BE2C (cell line): ENCODE results near the gene NEMF.
"Not testable (repeated sequence)": the region's sequence is repeated elsewhere in the genome, so short reads cannot be mapped to it uniquely, and the experiment has no call there.

Experiments used
- DNase-seq: peaks from one replicate; pipeline ENCODE4 v3.0.0-alpha.2; 2020
- H3K27me3 ChIP-seq: fragments of 250-450 bp; sonication (Bioruptor Pico); 2 replicates; pipeline ENCODE4 v1.5.1; 2020; ENCODE audit warnings: mild to moderate bottlenecking
- H3K36me3 ChIP-seq: fragments of 250-450 bp; sonication (Bioruptor Pico); 2 replicates; pipeline ENCODE4 v1.5.1; 2020; ENCODE audit warnings: mild to moderate bottlenecking
- H3K4me1 ChIP-seq: fragments of 250-450 bp; sonication (Bioruptor Pico); 2 replicates; pipeline ENCODE4 v1.5.1; 2020
- H3K4me3 ChIP-seq: 2 replicates; pipeline ENCODE4 v1.5.1; 2011; ENCODE audit warnings: low read depth, low read length
- H3K9me3 ChIP-seq: fragments of 250-450 bp; sonication (Bioruptor Pico); 2 replicates; pipeline ENCODE4 v1.5.1; 2020
- TF ChIP-seq, protein P1 (sequence below): IDR thresholded peaks from 2 replicates; pipeline ENCODE4 v1.5.1; 2012; ENCODE audit warnings: mild to moderate bottlenecking, low read depth, low read length

Gene NEMF

DNA sequence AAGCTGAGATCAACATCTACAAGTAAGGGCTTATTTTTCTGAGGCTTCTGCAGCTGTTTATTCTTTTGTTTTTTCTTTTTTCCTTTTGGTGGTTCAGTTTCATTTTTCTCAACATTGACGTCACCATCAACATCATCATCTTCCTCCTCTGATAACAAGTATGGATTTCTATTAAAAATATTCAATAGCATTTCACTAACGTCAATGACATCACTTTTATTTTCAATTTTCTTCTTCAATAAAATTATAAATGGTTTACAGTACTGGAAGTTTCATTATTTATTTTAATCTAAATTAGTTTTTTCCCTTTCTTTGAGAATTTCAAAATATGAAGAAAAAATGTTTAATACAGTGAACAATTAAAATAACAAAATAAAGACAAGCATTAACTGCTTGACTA is 23.9 kb downstream of the NEMF start:
- TF ChIP-seq, protein P1, sequence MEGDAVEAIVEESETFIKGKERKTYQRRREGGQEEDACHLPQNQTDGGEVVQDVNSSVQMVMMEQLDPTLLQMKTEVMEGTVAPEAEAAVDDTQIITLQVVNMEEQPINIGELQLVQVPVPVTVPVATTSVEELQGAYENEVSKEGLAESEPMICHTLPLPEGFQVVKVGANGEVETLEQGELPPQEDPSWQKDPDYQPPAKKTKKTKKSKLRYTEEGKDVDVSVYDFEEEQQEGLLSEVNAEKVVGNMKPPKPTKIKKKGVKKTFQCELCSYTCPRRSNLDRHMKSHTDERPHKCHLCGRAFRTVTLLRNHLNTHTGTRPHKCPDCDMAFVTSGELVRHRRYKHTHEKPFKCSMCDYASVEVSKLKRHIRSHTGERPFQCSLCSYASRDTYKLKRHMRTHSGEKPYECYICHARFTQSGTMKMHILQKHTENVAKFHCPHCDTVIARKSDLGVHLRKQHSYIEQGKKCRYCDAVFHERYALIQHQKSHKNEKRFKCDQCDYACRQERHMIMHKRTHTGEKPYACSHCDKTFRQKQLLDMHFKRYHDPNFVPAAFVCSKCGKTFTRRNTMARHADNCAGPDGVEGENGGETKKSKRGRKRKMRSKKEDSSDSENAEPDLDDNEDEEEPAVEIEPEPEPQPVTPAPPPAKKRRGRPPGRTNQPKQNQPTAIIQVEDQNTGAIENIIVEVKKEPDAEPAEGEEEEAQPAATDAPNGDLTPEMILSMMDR, result no peak
- H3K36me3 ChIP-seq, result peaks cover 80% of the 10 kb centered on the region
- no peak for DNase-seq
- no peaks in the 10 kb centered on the region for H3K27me3 ChIP-seq
- H3K4me1 ChIP-seq, result no peaks in the 10 kb centered on the region
- no peak overlapping the region for H3K4me3 ChIP-seq
- no peaks in the 10 kb centered on the region for H3K9me3 ChIP-seq

DNA sequence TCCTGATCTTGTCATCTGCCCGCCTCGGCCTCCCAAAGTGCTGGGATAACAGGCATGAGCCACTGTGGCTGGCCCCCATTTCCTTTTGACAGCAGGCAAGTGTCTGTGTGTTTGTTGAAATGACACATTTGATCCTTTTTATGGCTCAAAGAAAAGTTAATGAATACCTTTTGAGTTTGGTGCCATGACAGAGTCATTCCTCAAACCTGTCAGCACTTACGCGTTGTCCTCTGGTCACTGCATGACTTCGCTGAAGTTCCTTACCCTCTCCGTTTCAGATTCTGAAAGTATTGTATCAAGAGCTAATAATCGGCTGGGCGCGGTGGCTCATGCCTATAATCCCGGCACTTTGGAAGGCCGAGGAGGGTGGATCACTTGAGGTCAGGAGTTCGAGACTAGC is 32.4 kb downstream of the NEMF start:
- H3K4me1 ChIP-seq, result no peaks in the 10 kb centered on the region
- TF ChIP-seq, protein P1, result no peak
- no peak for DNase-seq
- peaks cover 67% of the 10 kb centered on the region for H3K36me3 ChIP-seq
- H3K4me3 ChIP-seq, result no peak overlapping the region
- H3K27me3 ChIP-seq, result no peaks in the 10 kb centered on the region
- H3K9me3 ChIP-seq, result no peaks in the 10 kb centered on the region

DNA sequence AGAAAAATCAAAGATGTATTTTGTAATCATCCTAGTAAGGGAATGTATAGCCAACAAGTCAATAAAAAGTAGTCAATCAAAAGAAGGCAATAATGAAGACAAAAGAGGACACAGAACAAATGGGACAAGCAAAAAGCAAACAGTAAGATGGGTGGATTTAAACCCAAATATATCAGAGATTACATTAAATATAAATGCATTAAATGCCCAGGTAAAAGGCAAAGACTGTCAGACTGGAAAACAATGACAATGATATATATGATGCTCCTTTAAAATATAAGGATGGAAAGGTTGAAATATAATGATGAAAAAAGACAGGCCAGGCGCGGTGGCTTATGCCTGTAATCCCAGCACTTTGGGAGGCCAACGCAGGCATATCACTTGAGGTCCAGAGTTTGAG is 35.7 kb downstream of the NEMF start:
- peaks cover 65% of the 10 kb centered on the region for H3K36me3 ChIP-seq
- no peak overlapping the region for H3K4me3 ChIP-seq
- H3K9me3 ChIP-seq, result no peaks in the 10 kb centered on the region
- no peaks in the 10 kb centered on the region for H3K4me1 ChIP-seq
- DNase-seq, result no peak
- H3K27me3 ChIP-seq, result no peaks in the 10 kb centered on the region
- TF ChIP-seq, protein P1, result no peak

DNA sequence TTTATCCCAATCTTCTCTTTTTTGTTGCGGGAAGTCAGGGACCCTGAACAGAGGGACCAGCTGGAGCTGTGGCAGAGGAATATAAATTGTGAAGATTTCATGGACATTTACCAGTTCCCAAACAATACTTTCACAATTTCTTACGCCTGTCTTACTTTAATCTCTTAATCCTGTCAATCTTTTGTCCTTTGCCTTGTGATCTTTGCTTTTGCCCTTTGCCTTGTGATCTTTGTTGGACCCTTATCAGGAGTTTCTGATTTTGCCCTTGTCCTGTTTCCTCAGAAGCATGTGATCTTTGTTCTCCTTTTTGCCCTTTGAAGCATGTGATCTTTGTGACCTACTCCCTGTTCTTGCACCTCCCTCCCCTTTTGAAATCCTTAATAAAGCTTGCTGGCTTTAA is 36.5 kb downstream of the NEMF start:
- not testable (repeated sequence) for H3K4me3 ChIP-seq, DNase-seq, H3K27me3 ChIP-seq, H3K4me1 ChIP-seq, H3K9me3 ChIP-seq
- peaks cover 71% of the 10 kb centered on the region for H3K36me3 ChIP-seq

DNA sequence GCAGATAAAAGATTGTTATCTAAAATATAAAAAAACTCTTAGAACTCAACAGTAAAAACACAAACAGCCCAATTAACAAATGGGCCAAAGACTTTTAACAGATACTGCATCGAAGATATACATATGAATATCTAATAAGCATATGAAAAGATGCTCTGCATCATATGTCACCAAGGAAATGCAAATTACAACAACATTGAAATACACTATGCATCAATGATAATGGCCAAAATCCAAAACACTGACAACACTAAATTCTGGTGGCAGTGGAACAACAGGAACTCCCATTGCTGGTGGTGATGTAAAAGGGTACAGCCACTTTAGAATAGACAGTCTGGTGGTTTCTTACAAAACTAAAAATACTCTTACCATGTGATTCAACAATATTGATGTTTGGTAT is 43.8 kb downstream of the NEMF start:
- DNase-seq, result no peak
- H3K27me3 ChIP-seq, result no peaks in the 10 kb centered on the region
- no peaks in the 10 kb centered on the region for H3K9me3 ChIP-seq
- TF ChIP-seq, protein P1, result no peak
- peaks cover 57% of the 10 kb centered on the region for H3K36me3 ChIP-seq
- H3K4me1 ChIP-seq, result no peaks in the 10 kb centered on the region
- no peak overlapping the region for H3K4me3 ChIP-seq

DNA sequence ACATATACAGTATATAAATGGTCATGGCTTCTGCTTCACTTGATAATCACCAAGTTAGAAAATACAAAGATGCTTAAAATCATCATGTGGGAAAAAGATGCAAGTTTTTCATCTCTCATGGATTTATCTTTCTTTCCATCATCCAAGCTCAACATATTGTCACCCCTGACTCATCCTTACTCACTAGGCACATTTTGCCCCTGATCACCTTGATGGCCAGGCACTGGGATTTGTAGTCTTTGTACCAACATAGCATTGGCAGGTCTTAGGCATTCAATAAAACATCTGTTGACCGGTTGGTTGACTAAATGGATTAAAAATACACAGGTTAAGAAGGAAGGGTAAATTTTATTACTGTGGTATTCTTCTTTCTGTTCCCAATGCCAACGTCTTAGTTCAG is 56.6 kb downstream of the NEMF start:
- H3K4me1 ChIP-seq, result no peaks in the 10 kb centered on the region
- TF ChIP-seq, protein P1, result no peak
- H3K36me3 ChIP-seq, result peaks cover 77% of the 10 kb centered on the region
- H3K27me3 ChIP-seq, result no peaks in the 10 kb centered on the region
- no peaks in the 10 kb centered on the region for H3K9me3 ChIP-seq
- DNase-seq, result no peak
- H3K4me3 ChIP-seq, result no peak overlapping the region

DNA sequence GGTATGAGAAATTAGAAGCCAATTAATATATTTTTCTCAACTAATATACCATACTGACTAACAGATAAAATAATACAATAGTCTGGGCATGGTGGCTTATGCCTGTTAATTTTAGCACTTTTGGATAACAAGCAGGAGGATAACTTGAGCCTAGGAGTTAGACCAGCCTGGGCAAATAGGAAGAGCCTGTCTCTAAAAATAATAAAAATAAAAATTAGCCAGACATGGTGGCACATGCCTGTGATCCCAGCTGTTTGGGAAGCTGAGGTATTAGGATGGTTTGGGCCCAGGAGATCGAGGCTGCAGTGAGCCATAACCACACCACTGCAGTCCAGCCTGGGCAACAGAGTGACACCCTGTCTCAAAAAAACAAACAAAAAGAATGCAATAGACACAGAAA is 60.0 kb downstream of the NEMF start:
- Histone ChIP-seq H3K4me1 (no peaks in the 10 kb centered on the region), H3K27me3 (no peaks in the 10 kb centered on the region), H3K4me3 (no peak overlapping the region), H3K9me3 (no peaks in the 10 kb centered on the region), H3K36me3 (peaks cover 80% of the 10 kb centered on the region)
- no peak for DNase-seq
- TF ChIP-seq, protein P1, result no peak
